ENCODE results near the gene ACBD6. TPM values are rescaled to one million over a fixed set of nuclear protein-coding genes. Genes with fewer than 3 reads are reported as not detected.

The ACBD6 gene
- total and polyA plus RNA-seq, 10 of the 15 experiments (the other 5 are each of a cell fraction or from before 2014, with no cell fraction given), result 15.0 to 67.3 (median 55.0) TPM

DNA sequence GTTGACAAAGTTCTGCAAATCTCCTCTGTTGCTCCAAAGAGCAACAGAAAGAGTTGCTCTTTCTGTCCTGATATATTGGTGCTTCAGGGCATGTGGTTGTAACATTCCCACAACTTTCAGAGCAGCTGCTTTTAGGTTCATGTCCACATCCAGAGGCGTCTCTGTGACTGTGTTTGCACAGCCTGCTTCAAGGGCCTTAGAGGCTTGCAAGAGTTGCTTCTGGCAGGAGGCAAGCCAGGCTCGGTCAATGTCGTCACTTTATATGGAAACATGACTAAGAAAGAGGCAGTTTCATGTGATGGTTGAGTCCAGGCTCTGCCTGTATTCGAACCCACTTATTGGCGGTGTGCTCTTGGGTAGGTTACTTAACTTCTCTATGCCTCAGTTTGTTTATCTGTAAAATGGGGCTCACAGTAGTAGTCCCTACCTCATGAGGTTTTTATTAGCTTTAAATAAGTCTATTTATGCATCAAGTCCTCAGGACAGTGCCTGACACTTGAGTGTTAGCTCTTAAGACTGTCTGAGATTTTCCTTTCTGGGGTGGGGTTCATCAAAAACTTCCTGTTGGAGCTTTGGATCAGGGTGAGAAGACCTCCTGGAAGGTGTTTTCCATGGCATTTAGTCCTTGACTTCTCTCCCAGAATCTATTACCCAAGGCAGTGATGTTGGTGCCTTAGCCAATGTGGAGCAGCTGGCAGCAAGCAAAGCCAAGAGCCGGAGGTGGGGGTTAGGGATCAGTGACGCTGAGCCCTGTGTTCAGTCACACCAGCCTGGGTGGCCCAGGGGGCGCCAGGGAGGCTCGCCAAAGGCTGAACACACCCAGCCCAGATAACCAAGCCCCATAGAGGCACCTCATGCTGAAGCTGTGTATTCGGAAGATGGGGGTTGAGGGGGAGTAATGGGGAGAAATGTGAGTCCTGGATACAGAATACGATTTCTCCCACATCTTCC is 253.4 kb downstream of the ACBD6 start:
- BruUV-seq (replicated peaks), result no TSS peak
- FAIRE-seq, result no peak

More for the DNA sequence above, 253.4 kb downstream of the ACBD6 start:
- Histone ChIP-seq H4K20me1 (ENCODE audit: control insufficient read depth, insufficient read depth) (no peaks in the 10 kb centered on the region), H3K27me3 (replicated peaks in 1 of 2; ENCODE audit: control insufficient read depth in 2 of 2, insufficient read depth in 2 of 2, low read length in 1 of 2) (no peaks in the 10 kb centered on the region), H3K9ac (ENCODE audit: control insufficient read depth, insufficient read depth, low read length) (no peak overlapping the region), H3K36me3 (ENCODE audit: control insufficient read depth in 2 of 2, insufficient read depth in 2 of 2, low read length in 1 of 2) (no peaks in the 10 kb centered on the region), H3K27ac (ENCODE audit: control insufficient read depth, insufficient read depth) (no peak overlapping the region), H3K9me3 (replicated peaks; ENCODE audit: control insufficient read depth, insufficient read depth, low read length) (no peaks in the 10 kb centered on the region), H3K4me2 (ENCODE audit: control insufficient read depth, insufficient read depth) (no peak overlapping the region), H3K4me1 (ENCODE audit: control insufficient read depth, insufficient read depth, low read length) (no peaks in the 10 kb centered on the region; the same call in 1 of the 2 replicates), H2AFZ (ENCODE audit: control insufficient read depth, low read depth, low read length) (no peak overlapping the region), H3K4me3 (no peak overlapping the region), H3K79me2 (ENCODE audit: control insufficient read depth, insufficient read depth, low read length) (no peaks in the 10 kb centered on the region)
- POLR2A ChIA-PET, result interaction anchor here (0.8 kb wide), 1 partner anchor 10 kb away, joined by 3 read pairs; no protein-coding TSS in a partner anchor
- ATAC-seq (peak; percentile 40; the same call in 2 of the 3 replicates), DNase-seq (ENCODE audit: low read depth, low spot score) (no peak)
- intact Hi-C loops (cut with micrococcal nuclease; ENCODE audit: unreplicated experiment) (no loop called here), in situ Hi-C loops (cut with MboI) (loop anchor here (5.0 kb wide), 1 partner anchor 48 kb away; no protein-coding TSS in a partner anchor)
- no peak for TF ChIP-seq PAX8 (IDR thresholded peaks at IDR 0.05)
- TF ChIP-seq, protein P1, sequence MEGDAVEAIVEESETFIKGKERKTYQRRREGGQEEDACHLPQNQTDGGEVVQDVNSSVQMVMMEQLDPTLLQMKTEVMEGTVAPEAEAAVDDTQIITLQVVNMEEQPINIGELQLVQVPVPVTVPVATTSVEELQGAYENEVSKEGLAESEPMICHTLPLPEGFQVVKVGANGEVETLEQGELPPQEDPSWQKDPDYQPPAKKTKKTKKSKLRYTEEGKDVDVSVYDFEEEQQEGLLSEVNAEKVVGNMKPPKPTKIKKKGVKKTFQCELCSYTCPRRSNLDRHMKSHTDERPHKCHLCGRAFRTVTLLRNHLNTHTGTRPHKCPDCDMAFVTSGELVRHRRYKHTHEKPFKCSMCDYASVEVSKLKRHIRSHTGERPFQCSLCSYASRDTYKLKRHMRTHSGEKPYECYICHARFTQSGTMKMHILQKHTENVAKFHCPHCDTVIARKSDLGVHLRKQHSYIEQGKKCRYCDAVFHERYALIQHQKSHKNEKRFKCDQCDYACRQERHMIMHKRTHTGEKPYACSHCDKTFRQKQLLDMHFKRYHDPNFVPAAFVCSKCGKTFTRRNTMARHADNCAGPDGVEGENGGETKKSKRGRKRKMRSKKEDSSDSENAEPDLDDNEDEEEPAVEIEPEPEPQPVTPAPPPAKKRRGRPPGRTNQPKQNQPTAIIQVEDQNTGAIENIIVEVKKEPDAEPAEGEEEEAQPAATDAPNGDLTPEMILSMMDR (IDR thresholded peaks at IDR 0.05 in 2 of 3, conservative IDR thresholded peaks at IDR 0.05 in 1 of 3; ENCODE audit: control insufficient read depth in 2 of 3, extremely low read depth in 1 of 3, insufficient read depth in 1 of 3, low read depth in 3 of 3, low read length in 3 of 3), result 0 out of 6 replicates have a peak, but pooled peaks of 1 of the 3 experiments have one; percentile 6
- TF ChIP-seq DPF2 (IDR thresholded peaks at IDR 0.05), result no peak
- TF ChIP-seq CREM (IDR thresholded peaks at IDR 0.05; ENCODE audit: low read depth), result no peak
- RAD21 ChIA-PET (ENCODE audit: unreplicated experiment), result no interaction called here
- SMC1A ChIA-PET (ENCODE audit: uncharacterized antibody, unreplicated experiment), result interaction anchor here (0.9 kb wide), 1 partner anchor 229 kb away, joined by 3 read pairs; no protein-coding TSS in a partner anchor
- CTCF ChIA-PET, result interaction anchor here (0.8 to 1.0 kb wide), 3 partner anchors 10 to 290 kb away, joined by 3 to 5 read pairs (median 4); no protein-coding TSS in a partner anchor
- 58% methylated on average over 11 of the region's 11 CpGs for WGBS (ENCODE audit: insufficient coverage, insufficient replicate concordance, low lambda C conversion rate, missing lambda C conversion rate)

All from GM12878 (cell line).